GM19328 (cell line): Measurements from ENCODE around the gene C1RL.
"Not testable (repeated sequence)": the region's sequence is repeated elsewhere in the genome, so short reads cannot be mapped to it uniquely, and the experiment has no call there.

ENCODE experiments used
- ATAC-seq: cut with Tn5 transposase; IDR thresholded peaks from one replicate; pipeline ENCODE4 v1.9.1; 2021; ENCODE audit warnings: mild to moderate bottlenecking, moderate library complexity; ENCODE audit not compliant: unreplicated experiment

Gene C1RL

DNA sequence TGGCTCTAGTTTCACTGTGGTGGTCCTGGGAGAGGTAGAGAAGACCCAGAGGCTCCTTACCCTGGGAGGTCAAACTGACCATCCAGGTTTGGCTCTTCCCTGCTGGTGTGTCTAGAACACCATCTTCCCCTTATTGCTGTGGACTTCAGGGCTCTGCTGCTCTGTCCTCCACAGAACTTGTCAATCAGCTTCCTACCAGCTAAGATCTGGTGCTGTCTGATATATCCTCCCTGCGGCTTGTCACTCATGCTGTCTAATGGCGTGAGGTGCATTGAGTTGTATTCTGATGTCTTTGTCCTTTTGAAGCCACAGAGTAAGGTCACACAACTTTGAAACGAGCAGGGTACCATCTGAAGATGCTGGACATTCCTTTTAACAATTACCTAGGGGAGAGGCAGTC lies 7.2 kb upstream of the C1RL start:
- no peak for ATAC-seq

- no peak for ATAC-seq
Observed at GRCh38 chr12:7114851-7115250, 5.8 kb upstream of the C1RL start.

GRCh38 chr12:7114008-7114407 lies 5.0 kb upstream of the C1RL start:
- no peak for ATAC-seq

GRCh38 chr12:7113389-7113871 lies 4.4 kb upstream of the C1RL start:
- no peak for ATAC-seq

DNA sequence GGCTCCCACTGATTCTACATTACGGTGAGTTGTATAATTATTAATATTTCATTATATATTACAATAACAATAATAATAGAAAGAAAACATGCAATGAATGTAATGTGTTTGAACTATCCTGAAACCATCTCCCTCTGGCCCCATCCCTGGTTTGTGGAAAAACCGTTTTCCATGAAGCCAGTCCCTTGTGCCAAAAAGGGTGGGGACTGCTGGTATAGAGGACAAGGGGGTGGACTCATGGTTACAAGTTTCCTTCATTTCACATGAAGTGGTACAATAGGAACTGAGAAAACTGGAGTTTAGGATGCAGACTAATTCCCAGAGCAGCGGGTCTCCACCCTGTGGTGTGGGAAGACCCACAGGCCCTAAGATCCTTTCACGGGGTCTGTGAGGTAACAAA lies 3.0 kb upstream of the C1RL start:
- ATAC-seq, result no peak

GRCh38 chr12:7110661-7111060 lies 1.6 kb upstream of the C1RL start:
- ATAC-seq, result no peak

GRCh38 chr12:7109572-7109920 lies 532 bp upstream of the C1RL start:
- ATAC-seq, result no peak

DNA sequence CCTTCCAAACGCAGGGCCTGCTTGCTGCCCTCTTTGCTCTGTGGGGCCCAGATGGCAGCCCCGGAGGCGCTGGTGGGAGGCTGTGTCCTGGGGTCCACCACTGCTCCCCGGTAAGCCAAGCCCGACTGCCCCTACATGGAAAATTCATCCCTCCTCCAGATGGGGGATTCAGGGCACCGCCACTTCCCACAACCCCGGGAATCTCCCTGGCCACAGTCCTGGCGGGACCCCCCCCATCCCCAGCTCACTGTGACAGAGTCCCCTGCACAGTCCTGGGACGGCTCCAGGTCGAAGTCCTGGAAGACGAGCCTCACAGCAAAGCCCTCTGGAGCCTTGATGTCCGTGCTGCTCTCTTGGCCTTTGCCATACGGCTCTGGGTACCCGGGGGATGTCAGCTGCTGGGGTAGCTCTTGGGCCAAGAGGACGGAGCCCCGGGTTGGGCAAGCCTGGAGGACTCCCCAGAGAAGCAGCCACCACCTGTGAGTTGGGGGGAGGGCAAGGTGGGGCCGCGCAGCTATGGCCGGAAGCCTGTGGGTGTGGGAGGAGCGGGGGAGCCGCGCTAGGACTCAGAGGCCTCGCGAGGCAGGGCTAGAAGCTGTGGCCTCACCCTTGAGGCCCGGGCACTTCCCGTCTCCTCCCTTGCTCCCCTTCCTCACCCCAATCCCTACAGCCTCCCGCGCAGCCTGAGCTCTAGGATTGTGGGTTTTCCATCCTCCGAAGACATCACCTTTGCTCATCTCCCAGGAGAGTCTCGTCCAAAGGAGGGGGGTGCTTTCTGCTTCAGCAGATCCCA lies 815 bp downstream of the C1RL start:
- peak; percentile 81 for ATAC-seq

GRCh38 chr12:7107636-7108002 lies 1.4 kb downstream of the C1RL start:
- ATAC-seq, result no peak

GRCh38 chr12:7107181-7107580 lies 1.8 kb downstream of the C1RL start:
- ATAC-seq, result not testable (repeated sequence)

- ATAC-seq, result no peak
Observed at GRCh38 chr12:7106082-7106481, 2.9 kb downstream of the C1RL start.

DNA sequence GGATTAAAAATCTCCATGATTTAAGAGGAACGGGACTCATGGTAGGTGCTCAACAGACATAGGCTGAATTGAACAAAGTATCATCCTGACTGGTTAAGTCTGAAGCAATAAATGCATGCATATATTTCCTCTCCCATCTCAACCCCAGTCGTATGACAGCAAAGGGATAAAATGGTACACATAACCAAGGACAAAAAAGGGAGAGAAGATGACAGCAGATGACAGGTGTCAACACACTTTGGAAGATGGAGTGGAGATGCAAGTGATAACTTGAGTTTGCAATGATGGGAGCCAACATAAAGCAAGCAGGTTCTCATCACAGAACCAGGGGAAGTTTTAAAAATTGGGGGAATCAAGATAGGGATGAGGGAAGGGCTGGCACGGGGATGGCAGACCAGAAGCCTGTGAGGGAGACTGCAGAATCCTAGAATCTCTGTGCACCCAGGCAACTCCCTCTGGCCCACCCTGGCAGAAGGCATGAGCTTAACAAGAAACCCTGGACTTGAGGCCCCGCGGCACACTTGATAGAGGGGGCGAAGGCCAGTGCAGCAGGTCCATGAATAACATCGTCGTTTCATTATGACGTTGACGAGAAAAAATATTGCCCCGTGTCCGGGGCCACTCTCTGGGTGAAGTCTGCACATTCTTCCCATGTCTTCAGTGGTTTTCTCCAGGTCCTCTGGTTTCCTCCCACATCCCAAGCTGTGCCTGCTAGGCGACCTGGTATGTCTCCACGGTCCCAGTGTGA lies 5.0 kb downstream of the C1RL start:
- no peak for ATAC-seq

- ATAC-seq, result no peak
Observed at GRCh38 chr12:7102582-7102981, 6.4 kb downstream of the C1RL start.

- no peak for ATAC-seq
Observed at GRCh38 chr12:7101694-7102131, 7.3 kb downstream of the C1RL start.

GRCh38 chr12:7101047-7101693 lies 7.8 kb downstream of the C1RL start:
- no peak for ATAC-seq

GRCh38 chr12:7100239-7100638 lies 8.8 kb downstream of the C1RL start:
- ATAC-seq, result no peak

GRCh38 chr12:7099290-7099996 lies 9.6 kb downstream of the C1RL start:
- ATAC-seq, result no peak

GRCh38 chr12:7096979-7097378 lies 12.0 kb downstream of the C1RL start:
- ATAC-seq, result no peak

GRCh38 chr12:7096006-7096932 lies 12.7 kb downstream of the C1RL start:
- ATAC-seq, result no peak

DNA sequence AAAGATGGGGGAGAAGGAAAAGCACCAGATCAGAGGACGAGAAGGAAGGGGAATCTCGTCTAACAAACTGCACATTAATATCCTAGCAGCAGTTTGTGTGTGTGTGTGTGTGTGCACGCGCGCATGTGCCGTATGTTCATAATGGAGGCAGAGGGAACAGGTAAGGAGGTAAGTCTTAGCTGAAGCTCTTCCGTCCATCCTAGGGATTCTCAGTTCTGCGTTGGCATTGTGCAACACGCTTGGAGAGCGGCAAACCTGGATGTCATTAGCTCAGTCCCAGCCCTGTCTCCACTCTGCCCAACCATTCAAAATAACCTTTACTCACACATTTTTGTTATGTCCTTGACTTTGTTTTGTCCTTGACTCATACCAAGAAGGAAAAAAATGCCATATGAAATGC lies 15.1 kb downstream of the C1RL start:
- ATAC-seq, result no peak
